ENCODE results near the gene DNAH17.

DNA sequence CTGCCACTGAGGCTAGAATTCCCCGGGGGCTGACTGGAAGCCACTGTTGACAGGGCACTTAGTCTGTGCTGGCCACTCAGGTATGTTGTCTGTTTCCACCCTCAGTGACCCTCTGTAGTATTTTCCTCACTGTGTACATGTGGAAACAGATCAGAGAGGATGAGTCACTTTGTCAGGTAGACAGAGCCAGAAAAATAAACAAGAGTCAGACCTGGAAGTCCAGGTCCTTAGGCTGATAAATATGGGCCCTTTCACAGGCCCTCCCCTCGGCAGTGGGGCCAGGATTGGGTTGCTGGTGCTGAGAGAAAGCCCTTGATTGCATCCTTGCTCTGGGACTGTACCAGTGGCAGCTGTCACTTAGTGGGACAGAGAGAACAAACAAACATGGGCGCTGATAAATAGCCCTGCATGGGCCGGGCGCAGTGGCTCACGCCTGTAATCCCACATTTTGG lies 177.5 kb downstream of the DNAH17 start:
- TF ChIP-seq POLR2A (IDR thresholded peaks at IDR 0.05) (no peak), POLR2AphosphoS5 (IDR thresholded peaks at IDR 0.05) (no peak)
- TF ChIP-seq, protein P1, sequence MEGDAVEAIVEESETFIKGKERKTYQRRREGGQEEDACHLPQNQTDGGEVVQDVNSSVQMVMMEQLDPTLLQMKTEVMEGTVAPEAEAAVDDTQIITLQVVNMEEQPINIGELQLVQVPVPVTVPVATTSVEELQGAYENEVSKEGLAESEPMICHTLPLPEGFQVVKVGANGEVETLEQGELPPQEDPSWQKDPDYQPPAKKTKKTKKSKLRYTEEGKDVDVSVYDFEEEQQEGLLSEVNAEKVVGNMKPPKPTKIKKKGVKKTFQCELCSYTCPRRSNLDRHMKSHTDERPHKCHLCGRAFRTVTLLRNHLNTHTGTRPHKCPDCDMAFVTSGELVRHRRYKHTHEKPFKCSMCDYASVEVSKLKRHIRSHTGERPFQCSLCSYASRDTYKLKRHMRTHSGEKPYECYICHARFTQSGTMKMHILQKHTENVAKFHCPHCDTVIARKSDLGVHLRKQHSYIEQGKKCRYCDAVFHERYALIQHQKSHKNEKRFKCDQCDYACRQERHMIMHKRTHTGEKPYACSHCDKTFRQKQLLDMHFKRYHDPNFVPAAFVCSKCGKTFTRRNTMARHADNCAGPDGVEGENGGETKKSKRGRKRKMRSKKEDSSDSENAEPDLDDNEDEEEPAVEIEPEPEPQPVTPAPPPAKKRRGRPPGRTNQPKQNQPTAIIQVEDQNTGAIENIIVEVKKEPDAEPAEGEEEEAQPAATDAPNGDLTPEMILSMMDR (IDR thresholded peaks at IDR 0.05), result no peak
